Activated CD4-positive, alpha-beta T cell treated with anti-CD3 and anti-CD28 coated beads, Interleukin-2, amount 50 U/mL, for 1 hour (primary cell): ENCODE data around the gene PPM1G.
"Not testable (repeated sequence)": the region's sequence is repeated elsewhere in the genome, so short reads cannot be mapped to it uniquely, and the experiment has no call there.

Experiments
- DNase-seq: peaks from one replicate; pipeline ENCODE4 v3.0.0-alpha.2; 2020

Gene PPM1G, protein sequence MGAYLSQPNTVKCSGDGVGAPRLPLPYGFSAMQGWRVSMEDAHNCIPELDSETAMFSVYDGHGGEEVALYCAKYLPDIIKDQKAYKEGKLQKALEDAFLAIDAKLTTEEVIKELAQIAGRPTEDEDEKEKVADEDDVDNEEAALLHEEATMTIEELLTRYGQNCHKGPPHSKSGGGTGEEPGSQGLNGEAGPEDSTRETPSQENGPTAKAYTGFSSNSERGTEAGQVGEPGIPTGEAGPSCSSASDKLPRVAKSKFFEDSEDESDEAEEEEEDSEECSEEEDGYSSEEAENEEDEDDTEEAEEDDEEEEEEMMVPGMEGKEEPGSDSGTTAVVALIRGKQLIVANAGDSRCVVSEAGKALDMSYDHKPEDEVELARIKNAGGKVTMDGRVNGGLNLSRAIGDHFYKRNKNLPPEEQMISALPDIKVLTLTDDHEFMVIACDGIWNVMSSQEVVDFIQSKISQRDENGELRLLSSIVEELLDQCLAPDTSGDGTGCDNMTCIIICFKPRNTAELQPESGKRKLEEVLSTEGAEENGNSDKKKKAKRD

DNA sequence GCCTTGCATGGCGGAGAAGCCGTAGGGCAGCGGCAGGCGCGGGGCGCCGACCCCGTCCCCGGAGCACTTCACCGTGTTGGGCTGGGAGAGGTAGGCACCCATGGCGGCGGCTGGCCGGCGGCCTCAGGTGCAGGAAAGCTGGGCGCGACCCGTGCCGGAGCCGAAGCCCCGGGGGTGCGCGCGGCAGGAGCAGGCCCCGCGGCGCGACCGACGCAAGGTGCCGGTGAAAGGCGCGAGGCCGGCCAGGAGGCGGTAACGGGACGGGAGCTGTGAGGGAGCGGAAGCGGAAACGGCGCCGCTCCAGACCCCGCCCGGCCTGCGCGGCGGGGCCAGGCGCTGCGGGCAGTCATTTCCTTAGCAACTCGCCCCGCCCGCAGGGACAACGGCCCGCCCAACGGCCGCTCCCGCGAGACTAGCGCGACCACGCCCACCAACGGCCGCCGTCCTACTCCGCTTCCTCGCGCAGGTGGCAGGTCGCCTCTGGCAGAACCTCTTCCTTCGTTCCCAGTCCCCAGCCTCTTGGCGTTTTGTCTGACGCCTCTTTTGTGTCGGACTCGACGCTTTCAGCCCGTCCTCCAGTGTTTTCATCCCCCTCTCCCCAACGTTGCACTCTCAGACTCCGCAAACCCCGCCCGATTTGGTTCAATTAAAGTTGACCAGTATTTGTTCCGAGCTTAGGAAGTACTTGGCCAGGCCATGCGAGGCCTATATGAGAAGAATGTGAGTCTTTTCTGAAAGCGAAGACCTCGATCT is at the start of gene PPM1G:
TSS of gene PPM1G (minus strand) at position 271 of the 753 bp plus-strand sequence. CDS start at position 102, 169 bp downstream.
- DNase-seq = peak; percentile 97

DNA sequence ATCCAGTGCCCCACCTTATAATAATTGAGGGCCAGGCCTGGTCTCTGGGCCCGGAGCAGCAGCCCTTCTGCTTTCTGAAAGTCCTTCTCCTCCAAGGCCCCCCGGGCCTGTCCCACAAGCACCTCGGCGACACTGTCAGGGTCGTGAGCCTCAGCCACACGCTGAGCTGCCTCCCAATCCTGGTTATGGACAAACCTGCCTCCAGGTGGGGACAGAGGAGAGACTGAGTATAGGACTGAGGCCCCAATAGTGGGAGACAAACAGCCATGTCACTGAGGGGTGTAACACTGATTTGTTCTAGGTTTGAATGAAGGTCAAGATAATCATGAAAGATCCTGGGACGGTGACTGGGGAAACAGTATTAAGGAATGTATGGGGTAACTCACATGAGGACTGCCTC is 44.6 kb upstream of the PPM1G start:
- no peak for DNase-seq

DNA sequence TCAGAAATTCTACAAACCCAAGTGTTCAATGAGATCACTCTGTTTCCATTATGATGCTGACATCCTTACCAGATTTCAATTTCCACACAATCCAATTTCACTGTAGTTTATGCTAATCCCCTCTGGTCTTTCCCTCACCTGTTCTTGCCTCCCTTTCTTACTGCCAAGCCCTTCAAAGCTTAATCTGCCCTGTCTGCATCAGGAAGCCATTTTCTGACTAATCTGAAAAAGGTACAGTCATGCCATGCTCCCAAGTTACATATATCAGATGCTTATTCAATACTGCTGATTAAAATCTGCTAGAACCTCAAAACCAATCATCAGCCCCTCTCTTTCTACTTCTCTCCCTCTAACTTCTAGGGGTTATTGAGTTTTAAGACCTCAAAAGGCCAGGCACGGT is 41.7 kb upstream of the PPM1G start:
- no peak for DNase-seq

DNA sequence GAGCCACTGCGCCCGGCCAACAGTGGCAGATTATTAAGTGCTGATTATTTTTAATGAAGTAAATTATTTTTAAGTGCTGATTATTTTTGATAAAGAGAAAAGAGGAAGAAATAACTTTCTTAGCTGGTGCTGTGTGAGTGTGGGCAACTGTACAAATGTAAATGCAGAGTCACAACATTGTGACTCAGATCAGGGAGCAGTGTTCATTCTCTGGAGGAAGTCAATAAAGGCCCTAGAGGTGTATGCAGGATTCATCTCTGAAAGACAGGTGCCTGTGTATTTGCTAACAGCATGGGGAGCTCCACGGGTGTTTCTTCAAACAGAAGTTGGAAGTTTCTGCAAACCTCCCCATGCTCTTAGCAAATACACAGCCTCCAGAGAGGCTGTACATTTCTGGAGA is 39.0 kb upstream of the PPM1G start:
- DNase-seq = no peak

DNA sequence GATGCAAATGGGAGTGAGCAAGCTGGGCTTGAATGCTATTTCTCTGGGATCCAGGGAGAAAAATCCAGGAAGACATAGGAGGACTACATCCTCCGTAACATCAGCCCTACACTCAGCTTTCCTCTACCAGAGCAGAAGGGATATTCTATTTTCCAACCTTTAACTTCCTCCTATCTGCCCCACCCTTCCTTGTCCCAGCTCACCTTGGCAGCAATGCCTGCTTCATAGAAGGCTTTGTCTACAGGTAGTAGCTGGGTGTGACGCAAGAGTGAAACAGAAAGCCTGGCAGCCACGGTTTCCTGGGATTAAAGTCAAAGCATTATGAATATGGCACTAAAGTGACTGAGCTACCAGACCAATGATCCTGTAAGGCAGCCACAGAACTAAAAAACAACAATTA is 36.7 kb upstream of the PPM1G start:
- DNase-seq = no peak

DNA sequence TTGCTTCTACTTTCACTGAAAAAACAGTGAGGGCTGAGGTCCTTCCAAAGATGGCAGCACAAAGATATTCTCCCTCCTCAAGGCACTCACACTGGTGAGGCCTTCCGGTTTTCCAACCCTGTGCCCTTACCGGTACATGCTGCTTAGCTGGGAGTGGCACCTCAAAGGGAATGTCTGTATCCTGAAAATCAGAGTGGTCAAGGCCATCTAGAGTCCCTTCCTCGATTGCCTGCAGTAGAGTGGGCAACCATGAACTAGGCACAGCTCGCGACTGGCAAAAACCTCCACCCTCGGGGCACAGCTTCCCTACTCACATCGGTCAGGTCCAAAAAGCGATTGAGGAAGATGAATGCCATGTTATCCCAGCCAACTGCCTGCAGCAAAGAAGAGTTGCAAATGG is 36.2 kb upstream of the PPM1G start:
- no peak for DNase-seq

DNA sequence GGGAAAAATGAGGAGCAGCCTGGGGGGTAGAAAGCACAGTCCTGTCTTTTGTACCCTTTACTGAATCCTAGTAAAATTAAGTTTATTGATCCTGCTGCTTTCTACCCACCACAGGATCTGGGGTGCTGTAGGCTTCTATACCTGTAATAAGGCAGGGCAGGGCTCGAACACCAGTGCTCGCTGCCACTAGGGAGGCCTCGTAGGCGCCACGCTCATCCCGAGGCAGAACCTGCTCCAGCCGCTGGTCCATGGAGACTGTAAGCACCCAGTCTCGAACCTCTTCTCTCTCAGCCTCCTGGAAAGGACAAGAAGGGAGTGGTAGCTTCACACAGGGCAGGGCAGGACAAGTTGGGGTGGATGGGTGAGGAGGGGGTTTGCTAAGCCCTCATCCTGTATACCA is 35.8 kb upstream of the PPM1G start:
- DNase-seq = no peak

DNA sequence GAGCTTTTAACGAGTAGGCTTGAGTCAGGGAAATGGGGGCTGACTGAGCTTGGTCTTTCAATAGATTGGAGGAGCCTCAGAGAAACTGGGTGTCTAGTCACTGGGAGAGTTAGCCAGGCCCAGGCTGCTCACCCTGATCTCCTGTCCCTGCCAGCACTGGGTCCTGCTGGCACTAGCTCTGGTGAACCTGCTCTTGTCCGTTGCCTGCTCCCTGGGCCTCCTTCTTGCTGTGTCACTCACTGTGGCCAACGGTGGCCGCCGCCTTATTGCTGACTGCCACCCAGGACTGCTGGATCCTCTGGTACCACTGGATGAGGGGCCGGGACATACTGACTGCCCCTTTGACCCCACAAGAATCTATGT is 33.5 kb upstream of the PPM1G start:
- DNase-seq = no peak

DNA sequence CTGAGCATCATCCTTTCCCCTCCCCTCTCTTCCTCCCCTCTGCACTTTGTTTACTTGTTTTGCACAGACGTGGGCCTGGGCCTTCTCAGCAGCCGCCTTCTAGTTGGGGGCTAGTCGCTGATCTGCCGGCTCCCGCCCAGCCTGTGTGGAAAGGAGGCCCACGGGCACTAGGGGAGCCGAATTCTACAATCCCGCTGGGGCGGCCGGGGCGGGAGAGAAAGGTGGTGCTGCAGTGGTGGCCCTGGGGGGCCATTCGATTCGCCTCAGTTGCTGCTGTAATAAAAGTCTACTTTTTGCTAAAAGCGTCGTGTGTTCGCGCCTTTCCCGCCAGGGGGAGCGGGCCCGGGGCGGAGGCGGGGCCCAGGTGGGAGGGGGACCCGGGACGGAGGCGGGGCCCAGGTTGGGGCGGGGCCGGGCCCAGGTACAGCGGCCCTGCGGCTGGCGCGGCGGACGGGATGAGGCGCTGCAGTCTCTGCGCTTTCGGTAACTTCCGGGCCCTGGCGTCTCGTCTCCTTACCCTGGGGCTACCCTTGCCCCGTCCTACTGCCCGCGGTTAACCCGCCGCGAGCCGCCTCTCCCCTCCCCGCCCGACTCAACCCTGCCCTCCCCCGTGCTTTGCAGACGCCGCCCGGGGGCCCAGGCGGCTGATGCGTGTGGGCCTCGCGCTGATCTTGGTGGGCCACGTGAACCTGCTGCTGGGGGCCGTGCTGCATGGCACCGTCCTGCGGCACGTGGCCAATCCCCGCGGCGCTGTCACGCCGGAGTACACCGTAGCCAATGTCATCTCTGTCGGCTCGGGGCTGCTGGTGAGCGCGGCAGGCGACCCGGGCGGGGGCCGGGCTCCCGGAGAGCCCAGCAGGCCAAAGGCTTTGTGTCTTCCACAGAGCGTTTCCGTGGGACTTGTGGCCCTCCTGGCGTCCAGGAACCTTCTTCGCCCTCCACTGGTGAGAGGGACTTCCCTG is 32.8 kb upstream of the PPM1G start, which contains the start of gene KRTCAP3:
TSS of gene KRTCAP3 (plus strand) at position 424 of the 962 bp plus-strand sequence. CDS start at position 456, 32 bp downstream.
- peak; percentile 62 for DNase-seq

DNA sequence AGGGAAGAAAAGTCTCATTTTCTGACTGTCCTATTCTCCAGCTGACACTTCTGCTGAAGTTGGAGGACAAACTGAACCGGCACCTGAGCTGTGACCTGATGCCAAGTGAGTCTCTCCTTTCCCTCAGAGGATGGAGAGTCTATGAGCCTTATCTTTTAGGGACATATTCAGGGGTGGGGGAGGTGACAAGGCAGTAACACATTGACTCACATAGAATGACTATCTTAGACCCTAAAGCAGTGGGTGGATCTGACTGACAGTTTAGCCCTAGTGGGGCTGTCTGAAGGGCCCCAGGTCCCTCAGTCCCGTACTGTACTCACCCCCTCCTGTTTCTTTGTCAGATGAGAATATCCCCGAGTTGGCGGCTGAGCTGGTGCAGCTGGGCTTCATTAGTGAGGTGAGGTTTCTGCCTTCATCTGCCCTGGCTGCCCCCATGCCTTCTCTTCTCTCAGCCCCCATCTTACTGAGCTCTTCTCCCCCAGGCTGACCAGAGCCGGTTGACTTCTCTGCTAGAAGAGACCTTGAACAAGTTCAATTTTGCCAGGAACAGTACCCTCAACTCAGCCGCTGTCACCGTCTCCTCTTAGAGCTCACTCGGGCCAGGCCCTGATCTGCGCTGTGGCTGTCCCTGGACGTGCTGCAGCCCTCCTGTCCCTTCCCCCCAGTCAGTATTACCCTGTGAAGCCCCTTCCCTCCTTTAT is 32.0 kb upstream of the PPM1G start:
- DNase-seq = no peak

DNA sequence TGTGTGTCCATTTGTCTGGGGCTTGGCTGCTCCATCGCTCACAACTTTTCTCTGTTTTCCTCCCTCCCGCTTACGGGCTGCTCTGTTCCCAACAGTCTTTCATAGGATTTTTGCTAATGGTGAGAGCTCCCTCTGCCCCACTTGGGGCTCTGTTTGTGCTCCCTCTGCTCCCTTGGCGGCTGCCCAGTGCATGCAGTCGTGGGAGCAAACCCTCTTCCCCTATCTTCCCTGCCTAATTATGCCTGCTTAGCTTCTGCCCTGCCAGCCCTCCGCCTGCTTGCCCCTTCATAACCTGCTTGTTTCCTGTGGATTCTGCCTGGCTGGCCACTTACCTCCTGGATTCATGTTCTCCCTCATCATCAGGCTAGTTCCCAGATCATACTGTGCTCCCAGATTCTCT is 26.2 kb upstream of the PPM1G start:
- DNase-seq = no peak

DNA sequence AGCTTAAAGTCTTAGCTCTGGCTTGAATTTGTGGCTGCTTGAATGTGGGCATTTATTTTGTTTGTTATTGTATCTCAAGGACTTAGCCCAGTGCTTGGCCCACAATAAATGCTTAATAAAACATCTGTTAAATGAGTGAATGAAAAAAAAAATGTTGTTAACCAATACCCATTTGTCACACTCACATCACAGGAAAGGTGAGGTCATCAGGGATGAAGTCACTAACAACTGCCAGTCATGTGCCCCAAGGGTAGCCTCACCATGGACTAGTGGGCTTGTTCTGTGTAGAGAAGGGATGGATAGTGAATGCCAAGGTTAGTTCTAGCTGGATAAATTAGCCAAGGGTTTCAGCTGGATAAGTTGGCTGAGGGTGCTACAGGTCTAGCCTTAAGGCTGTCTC is 22.0 kb upstream of the PPM1G start:
- peak; percentile 15 for DNase-seq

DNA sequence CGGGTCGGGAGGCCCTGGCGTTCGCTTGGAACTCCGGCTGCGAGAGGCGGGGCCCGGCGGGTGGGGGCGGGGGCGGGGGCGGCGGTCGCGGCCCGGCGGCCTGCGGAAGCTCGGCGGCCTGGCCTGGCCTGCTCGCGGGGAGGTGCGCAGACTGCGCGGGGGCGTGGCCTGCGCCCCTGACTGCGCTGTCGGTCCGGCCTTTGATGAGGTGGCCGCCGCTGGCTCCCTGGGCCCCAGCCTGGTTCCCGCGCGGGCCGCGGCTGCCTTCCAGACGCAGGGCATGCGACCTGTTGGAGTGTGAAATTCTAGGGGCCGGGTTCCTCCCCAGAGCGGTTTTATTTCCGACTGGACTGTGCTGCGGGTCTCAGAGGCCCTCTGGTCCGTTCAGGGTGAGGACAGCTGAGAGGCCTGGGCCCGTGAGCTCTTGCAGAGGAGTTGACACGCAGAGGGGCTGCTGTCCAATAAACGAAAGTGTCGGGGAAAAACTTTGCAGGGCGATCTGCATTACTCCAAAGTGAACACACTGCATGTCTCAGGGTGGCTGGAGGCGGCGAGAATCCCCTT is 19.7 kb upstream of the PPM1G start:
- DNase-seq = peak; percentile 56

DNA sequence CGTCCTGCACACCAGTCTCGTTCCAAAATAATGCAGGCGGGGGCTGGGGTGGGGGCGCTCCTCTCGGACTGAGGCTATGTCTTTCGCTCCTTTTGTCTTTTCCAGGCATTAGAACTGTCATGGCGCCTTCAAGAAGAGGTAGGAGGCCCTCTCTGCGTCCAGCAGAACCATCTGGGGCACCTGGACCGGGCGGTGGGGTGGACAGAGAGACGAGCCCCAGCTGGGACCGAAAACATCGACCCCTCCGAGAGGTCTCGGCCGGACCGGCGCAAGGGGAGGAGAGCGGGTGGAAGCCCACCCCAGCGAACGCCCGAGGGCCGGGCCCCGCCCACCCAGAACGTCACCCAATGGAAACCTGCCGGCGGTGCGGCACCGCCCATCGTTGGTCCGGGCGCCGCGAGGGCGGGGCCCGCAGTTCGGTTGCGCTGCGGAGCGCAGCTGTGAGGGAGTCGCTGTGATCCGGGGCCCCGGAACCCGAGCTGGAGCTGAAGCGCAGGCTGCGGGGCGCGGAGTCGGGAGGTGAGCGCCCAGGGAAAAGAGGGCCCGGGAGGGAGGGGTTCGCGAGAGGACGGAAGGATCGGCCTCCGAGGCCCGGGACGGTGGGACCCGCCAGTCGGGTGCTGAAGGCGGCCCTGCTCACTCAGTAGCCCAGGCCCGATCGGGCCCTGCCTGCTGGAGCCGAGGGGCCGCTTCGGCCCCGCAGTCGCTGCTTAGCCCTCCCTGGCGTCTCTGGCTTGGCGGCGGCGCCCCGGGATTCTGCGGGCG is 19.0 kb upstream of the PPM1G start, which contains the start of gene NRBP1:
TSS of gene NRBP1 (plus strand) at position 419 of the 765 bp plus-strand sequence. CDS start 4,643 bp downstream, outside the sequence.
- peak; percentile 91 for DNase-seq

DNA sequence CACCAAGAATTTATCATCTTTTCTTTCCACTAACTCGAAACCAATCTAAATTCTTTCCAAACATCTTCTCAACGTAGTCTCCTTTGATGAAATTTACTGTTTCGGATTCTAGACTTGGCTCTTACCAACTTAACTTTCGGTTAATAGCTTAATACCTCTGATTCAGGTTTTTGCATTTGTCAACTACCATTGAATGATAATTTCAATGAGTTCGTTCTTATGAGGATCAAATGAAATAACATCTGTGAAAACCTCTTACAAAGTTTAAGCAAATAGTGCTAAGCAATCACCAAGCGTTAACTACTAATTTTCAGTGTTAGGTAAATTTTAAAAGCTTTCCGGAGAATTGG is 18.4 kb upstream of the PPM1G start:
- no peak for DNase-seq

DNA sequence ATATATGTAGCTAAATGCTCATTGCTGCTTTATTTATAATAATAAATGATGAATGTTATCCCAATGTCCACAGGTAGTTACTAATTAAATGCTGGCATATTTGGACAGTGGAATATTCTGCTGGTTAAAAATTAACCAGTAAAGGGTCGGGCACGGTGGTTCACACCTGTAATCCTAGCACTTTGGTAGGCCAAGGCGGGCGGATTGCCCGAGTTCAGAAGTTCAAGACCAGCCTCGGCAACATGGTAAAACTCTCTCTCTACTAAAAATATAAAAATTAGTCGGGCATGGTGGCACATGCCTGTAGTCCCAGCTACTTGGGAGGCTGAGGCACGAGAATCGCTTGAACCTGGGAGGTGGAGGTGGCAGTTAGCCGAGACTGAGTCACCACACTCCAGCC is 15.6 kb upstream of the PPM1G start:
- DNase-seq = not testable (repeated sequence)

DNA sequence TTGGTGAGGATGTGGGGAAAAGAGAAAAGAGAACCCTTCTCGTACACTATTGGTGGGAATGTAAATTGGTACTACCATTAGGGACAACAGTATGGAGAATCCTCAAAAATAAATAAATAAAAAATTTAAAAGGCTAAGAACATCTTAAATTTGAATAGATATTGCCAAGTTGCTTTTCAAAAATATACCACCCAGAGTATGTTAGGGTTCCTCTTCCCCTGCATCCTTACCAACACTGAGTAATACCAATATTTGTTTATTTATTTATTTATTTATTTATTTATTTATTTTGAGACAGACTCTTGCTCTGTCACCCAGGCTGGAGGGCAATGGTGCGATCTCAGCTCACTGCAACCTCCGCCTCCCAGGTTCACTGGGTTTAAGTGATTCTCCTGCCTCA is 13.6 kb upstream of the PPM1G start:
- no peak for DNase-seq

DNA sequence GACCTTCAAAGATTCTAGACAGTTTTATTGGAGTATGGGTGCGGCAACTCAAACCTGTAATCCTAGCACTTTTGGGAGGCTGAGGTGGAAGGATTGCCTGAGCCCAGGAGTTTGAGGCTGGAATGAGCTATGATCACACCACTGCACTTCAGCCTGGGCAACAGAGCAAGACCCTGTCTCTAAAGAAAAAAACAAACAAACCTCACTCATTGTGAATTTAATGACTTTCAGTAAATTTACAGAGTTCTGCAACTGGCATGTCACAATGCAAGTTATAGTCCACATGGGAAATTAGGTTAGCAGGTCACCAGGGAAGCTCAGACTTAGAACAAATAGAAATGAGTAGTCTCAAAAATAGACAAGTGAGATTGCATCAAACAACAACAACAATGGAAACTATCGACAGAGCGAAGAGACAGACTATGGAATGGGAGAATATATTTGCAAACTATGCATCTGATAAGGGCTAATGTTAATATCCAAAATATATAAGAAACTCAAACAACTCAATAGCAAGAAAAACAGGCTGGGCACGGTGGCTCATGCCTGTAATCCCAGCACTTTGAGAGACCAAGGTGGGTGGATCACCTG is 12.4 kb upstream of the PPM1G start:
- DNase-seq = no peak

DNA sequence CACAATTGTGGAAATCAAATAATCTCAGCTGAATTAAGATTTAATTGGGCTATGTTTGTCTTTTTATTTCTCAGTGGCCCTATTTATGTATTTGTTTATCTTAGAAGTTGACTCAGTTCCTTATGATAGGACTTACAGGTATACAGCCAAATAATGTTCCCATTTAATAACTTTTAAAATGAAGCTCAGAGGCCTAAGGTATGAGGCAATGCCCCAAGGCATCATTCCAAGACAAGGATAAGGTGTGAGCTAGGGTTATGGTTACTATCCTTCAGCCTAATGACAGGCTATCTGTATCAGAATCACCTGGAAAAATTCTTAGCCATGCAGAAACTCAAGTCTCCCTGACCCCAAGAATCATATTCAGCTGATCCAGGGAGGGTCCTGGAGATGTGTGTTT is 11.6 kb upstream of the PPM1G start:
- no peak for DNase-seq

DNA sequence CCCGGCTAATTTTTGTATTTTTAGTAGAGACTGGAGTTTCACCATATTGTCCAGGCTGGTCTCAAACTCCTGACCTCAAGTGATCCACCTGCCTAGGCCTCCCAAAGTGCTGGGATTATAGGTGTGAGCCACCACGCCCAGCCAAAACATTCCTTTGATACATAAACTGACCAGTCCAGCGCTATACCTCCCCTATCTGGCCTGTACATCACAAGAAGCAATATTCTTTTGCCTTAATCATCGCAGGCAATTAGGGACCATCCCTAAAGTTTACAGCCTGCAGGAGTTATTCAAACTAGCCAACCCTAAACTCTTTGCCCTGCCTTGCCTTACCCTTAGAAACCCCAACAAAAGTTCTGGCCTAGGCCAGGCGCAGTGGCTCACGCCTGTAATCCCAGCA is 6.8 kb upstream of the PPM1G start:
- DNase-seq = no peak
